ENCODE results near the gene RNASEL. TPM values are rescaled to one million over a fixed set of nuclear protein-coding genes. Genes with fewer than 3 reads are reported as not detected.
A peak's percentile ranks its signal among the peaks of the same experiment; 100 is the strongest.

RNASEL gene
- total and polyA plus RNA-seq, 9 of the 15 experiments (the other 6 are each of a cell fraction or from before 2014, with no cell fraction given): 4.3 to 11.1 (median 7.2) TPM

DNA sequence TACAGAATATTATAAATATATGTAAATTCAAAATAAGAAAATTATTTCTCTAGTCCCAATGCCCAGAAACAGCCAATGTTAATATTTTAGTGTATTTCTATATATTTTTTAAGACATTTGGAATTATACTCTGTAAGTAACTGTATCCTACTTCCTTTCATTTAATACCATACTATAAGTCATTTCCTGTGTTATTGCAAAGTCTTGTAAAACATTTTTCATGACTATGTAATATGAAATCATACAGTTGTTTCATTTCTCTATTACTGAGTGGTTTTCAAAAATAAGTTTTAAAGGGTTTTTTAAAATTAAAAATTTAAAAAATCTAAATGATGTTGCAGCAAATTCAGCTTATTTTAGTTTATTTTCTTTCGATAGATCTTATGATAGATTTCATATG is 2.0 kb downstream of the RNASEL start:
- Histone ChIP-seq H3K79me2 (ENCODE audit: control insufficient read depth, insufficient read depth, low read length) (no peaks in the 10 kb centered on the region), H3K9ac (ENCODE audit: insufficient read depth in 1 of 2, low read depth in 2 of 2, low read length in 2 of 2) (no peak overlapping the region), H3K27ac (ENCODE audit: extremely low read depth, low read depth, low read length) (no peak overlapping the region), H3K4me2 (ENCODE audit: insufficient read depth, low read length) (no peak overlapping the region), H4K20me1 (replicated peaks; ENCODE audit: control insufficient read depth, insufficient read depth, low read length) (no peaks in the 10 kb centered on the region), H3K4me3 (no peak overlapping the region), H3K9me3 (replicated peaks; ENCODE audit: control insufficient read depth, insufficient read depth, low read depth, low read length) (no peaks in the 10 kb centered on the region), H3K36me3 (ENCODE audit: control insufficient read depth, insufficient read depth, low read length) (peaks cover 3% of the 10 kb centered on the region; the same call in 2 of the 3 replicates), H3K9me1 (ENCODE audit: control insufficient read depth, insufficient read depth, low read length) (no peaks in the 10 kb centered on the region), H3K4me1 (replicated peaks in 1 of 2; ENCODE audit: control insufficient read depth in 2 of 2, insufficient read depth in 2 of 2, low read length in 2 of 2) (peaks cover 0 to 42% of the 10 kb centered on the region in 2 experiments; a peak in 4 of 5 replicates), H3K27me3 (ENCODE audit: control insufficient read depth in 2 of 2, insufficient read depth in 2 of 2, low read length in 2 of 2) (peaks cover 0 to 3% of the 10 kb centered on the region in 2 experiments; a peak in 1 of 5 replicates), H2AFZ (ENCODE audit: low read depth, low read length) (no peak overlapping the region)
- no peak for ATAC-seq
- in situ Hi-C loops (cut with MboI): loop anchor here (10.0 kb wide), 1 partner anchor 282 kb away; no protein-coding TSS in a partner anchor
- intact Hi-C loops (cut with micrococcal nuclease): loop anchor here (10.0 kb wide), 1 partner anchor 282 kb away; no protein-coding TSS in a partner anchor
- WGBS (ENCODE audit: insufficient coverage, low coverage, missing lambda C conversion rate): 0% methylated on average over 1 of the region's 1 CpG
- FAIRE-seq: no peak
- no peak for DNase-seq (ENCODE audit: extremely low read depth in 1 of 4, low spot score in 3 of 4)
- BruUV-seq (replicated peaks): no TSS peak
- ChIA-PET CTCF (ENCODE audit: low intra/inter-chr PET ratio) (no interaction called here), POLR2A (interaction anchor here (0.5 to 0.9 kb wide), 2 partner anchors 9 to 153 kb away, joined by 3 read pairs; no protein-coding TSS in a partner anchor)
- TF ChIP-seq FOXM1 (IDR thresholded peaks at IDR 0.05; ENCODE audit: low read depth): no peak
- no peak for TF ChIP-seq FOXM1 (CRISPR knock-in tag; IDR thresholded peaks at IDR 0.05; ENCODE audit: low read depth)
- TF ChIP-seq GABPB1 (CRISPR knock-in tag; IDR thresholded peaks at IDR 0.05): no peak
- no peak for TF ChIP-seq SAFB2 (IDR thresholded peaks at IDR 0.05; ENCODE audit: borderline replicate concordance, low read depth, low read length, severe bottlenecking)
- TF ChIP-seq RBM25 (IDR thresholded peaks at IDR 0.05; ENCODE audit: low read depth, low read length, severe bottlenecking): peak; percentile 67
- 0 out of 2 replicates have a peak, but pooled peaks have one; percentile 16 for TF ChIP-seq ADNP (tag; IDR thresholded peaks at IDR 0.05)
- peak; percentile 89 for TF ChIP-seq ZNF146 (CRISPR knock-in tag; IDR thresholded peaks at IDR 0.05; ENCODE audit: unreplicated experiment)

Measured in K562 (cell line).